HG03139 (cell line): Measurements from ENCODE around the gene ZZZ3.
"Not testable (repeated sequence)": the region's sequence is repeated elsewhere in the genome, so short reads cannot be mapped to it uniquely, and the experiment has no call there.

Experiments
- ATAC-seq: cut with Tn5 transposase; IDR thresholded peaks from one replicate; pipeline ENCODE4 v1.9.1; 2021; ENCODE audit not compliant: unreplicated experiment

ZZZ3 gene

GRCh38 chr1:77671836-77672235 lies 10.6 kb downstream of the ZZZ3 start:
- ATAC-seq = no peak

GRCh38 chr1:77670330-77670729 lies 12.1 kb downstream of the ZZZ3 start:
- no peak for ATAC-seq

GRCh38 chr1:77668924-77669449 lies 13.5 kb downstream of the ZZZ3 start:
- no peak for ATAC-seq

- no peak for ATAC-seq
Observed at GRCh38 chr1:77664939-77665516, 17.4 kb downstream of the ZZZ3 start.

GRCh38 chr1:77661696-77662095 lies 20.8 kb downstream of the ZZZ3 start:
- no peak for ATAC-seq

GRCh38 chr1:77659879-77660593 lies 22.4 kb downstream of the ZZZ3 start:
- no peak for ATAC-seq

- no peak for ATAC-seq
Observed at GRCh38 chr1:77658271-77658670, 24.2 kb downstream of the ZZZ3 start.

GRCh38 chr1:77655431-77655974 lies 27.0 kb downstream of the ZZZ3 start:
- ATAC-seq = no peak

- ATAC-seq = no peak
Observed at GRCh38 chr1:77652970-77653516, 29.4 kb downstream of the ZZZ3 start.

GRCh38 chr1:77652268-77652667 lies 30.2 kb downstream of the ZZZ3 start:
- ATAC-seq = no peak

GRCh38 chr1:77649127-77649526 lies 33.3 kb downstream of the ZZZ3 start:
- no peak for ATAC-seq

- not testable (repeated sequence) for ATAC-seq
Observed at GRCh38 chr1:77646224-77646623, 36.2 kb downstream of the ZZZ3 start.

- no peak for ATAC-seq
Observed at GRCh38 chr1:77643456-77643855, 39.0 kb downstream of the ZZZ3 start.

- ATAC-seq = no peak
Observed at GRCh38 chr1:77642941-77643340, 39.5 kb downstream of the ZZZ3 start.

- no peak for ATAC-seq
Observed at GRCh38 chr1:77642196-77642595, 40.3 kb downstream of the ZZZ3 start.

- no peak for ATAC-seq
Observed at GRCh38 chr1:77639557-77640069, 42.8 kb downstream of the ZZZ3 start.

GRCh38 chr1:77639056-77639455 lies 43.4 kb downstream of the ZZZ3 start:
- no peak for ATAC-seq

- no peak for ATAC-seq
Observed at GRCh38 chr1:77636864-77637263, 45.6 kb downstream of the ZZZ3 start.
